GM12878 (cell line): ENCODE measurements around the gene TRERF1. TPM values are rescaled to one million over a fixed set of nuclear protein-coding genes. Genes with fewer than 3 reads are reported as not detected.

ENCODE experiments used
- ATF7 ChIP-seq: fragments of 450-650 bp; IDR thresholded peaks from 2 replicates; pipeline ENCODE4 v1.6.1; 2016; ENCODE audit warnings: low read depth, mild to moderate bottlenecking
- CEBPB ChIP-seq, 2 experiments: fragments of 150-350 bp in 1 of 2; IDR thresholded peaks; 2 replicates each; pipeline ENCODE4 v1.6.1; 2012 to 2014; ENCODE audit warnings: low read depth in 2 of 2, low read length in 2 of 2, borderline replicate concordance in 1 of 2, inconsistent platforms in 1 of 2
- ETV6 ChIP-seq, 2 experiments: fragments of 450-650 bp in 1 of 2; IDR thresholded peaks in 1 of 2; conservative IDR thresholded peaks in 1 of 2; 2 replicates each; pipeline ENCODE4 v1.6.1; 2014; ENCODE audit warnings: antibody characterized with exemption in 1 of 2, borderline replicate concordance in 1 of 2, low read depth in 1 of 2, mild to moderate bottlenecking in 1 of 2, moderate library complexity in 1 of 2
- HDAC2 ChIP-seq: fragments of 200-600 bp; sonication (generic); IDR thresholded peaks from 2 replicates; pipeline ENCODE4 v1.6.1; 2017
- JUNB ChIP-seq: IDR thresholded peaks from 2 replicates; pipeline ENCODE4 v1.6.1; 2016; ENCODE audit warnings: antibody characterized with exemption, mild to moderate bottlenecking
- KDM1A ChIP-seq: fragments of 200-600 bp; sonication (generic); IDR thresholded peaks from 2 replicates; pipeline ENCODE4 v1.6.1; 2016; ENCODE audit warnings: borderline replicate concordance
- MTA2 ChIP-seq: fragments of 450-650 bp; IDR thresholded peaks from 2 replicates; pipeline ENCODE4 v1.6.1; 2016; ENCODE audit warnings: low read depth, mild to moderate bottlenecking, moderate library complexity
- NFXL1 ChIP-seq: fragments of 450-650 bp; IDR thresholded peaks from 2 replicates; pipeline ENCODE4 v1.6.1; 2017; ENCODE audit warnings: antibody characterized with exemption, mild to moderate bottlenecking, borderline replicate concordance
- SP1 ChIP-seq: IDR thresholded peaks from one replicate; pipeline ENCODE4 v1.6.1; 2011; ENCODE audit warnings: low read depth, low read length
- SREBF2 ChIP-seq: IDR thresholded peaks from 2 replicates; pipeline ENCODE4 v1.6.1; 2012; ENCODE audit warnings: mild to moderate bottlenecking, low read length
- SUPT20H ChIP-seq: IDR thresholded peaks from 2 replicates; pipeline ENCODE4 v1.6.1; 2011; ENCODE audit warnings: low read depth, mild to moderate bottlenecking, low read length, moderate library complexity, borderline replicate concordance; ENCODE audit not compliant: control insufficient read depth
- TBL1XR1 ChIP-seq: IDR thresholded peaks from 2 replicates; pipeline ENCODE4 v1.6.1; 2012; ENCODE audit warnings: low read depth, low read length, improper control_type of control experiment
- TCF3 ChIP-seq: IDR thresholded peaks from 2 replicates; pipeline ENCODE4 v1.6.1; 2012; ENCODE audit warnings: low read depth, mild to moderate bottlenecking, low read length, borderline replicate concordance; ENCODE audit not compliant: insufficient read depth
- ZNF274 ChIP-seq: IDR thresholded peaks from one replicate; pipeline ENCODE4 v1.8.0; 2011; ENCODE audit not compliant: insufficient read length, insufficient read depth
- ZNF384 ChIP-seq: IDR thresholded peaks from 2 replicates; pipeline ENCODE4 v1.6.1; 2012; ENCODE audit warnings: low read depth, mild to moderate bottlenecking, low read length, improper control_type of control experiment, borderline replicate concordance
- polyA plus RNA-seq, 11 experiments: library from polyadenylated mRNA; depleted of rRNA in 4 of 11; unstranded in 6 of 11; stranded (reverse) in 5 of 11; fragments of >200 nt; fragmentation: Nextera tagmentation in 4 of 11; fragmentation: Illumina TruSeq in 1 of 11; extraction: Ambion mirVana in 4 of 11; extraction: Trizol in 1 of 11; gene quantifications; 1 replicate in 1 of 11; 2 replicates in 10 of 11; pipeline versions ENCODE4 v1.2.1 to v1.2.3, GENCODE V29; 2011 to 2016; ENCODE audit warnings: inconsistent platforms in 2 of 11, missing spikeins in 2 of 11, low read depth in 1 of 11
- total RNA-seq, 4 experiments: library from RNA; depleted of rRNA in 3 of 4; stranded (reverse); fragments of >200 nt in 3 of 4; fragmentation: Illumina TruSeq in 1 of 4; extraction: Trizol in 1 of 4; gene quantifications; 2 replicates each; pipeline versions ENCODE4 v1.2.1 to v1.2.3, GENCODE V29; 2013 to 2021
- TF ChIP-seq, protein P1 (sequence below): fragments of 150-350 bp; IDR thresholded peaks from 2 replicates; pipeline ENCODE4 v1.6.1; 2014; ENCODE audit warnings: mild to moderate bottlenecking, low read depth, low read length
- TF ChIP-seq, protein P2 (sequence below): fragments of 450-650 bp; IDR thresholded peaks from 2 replicates; pipeline ENCODE4 v1.6.1; 2017; ENCODE audit warnings: low read depth, mild to moderate bottlenecking, moderate library complexity
- TF ChIP-seq, protein P3 (sequence below): IDR thresholded peaks from 2 replicates; pipeline ENCODE4 v1.6.1; 2012; ENCODE audit warnings: low read depth, low read length, improper control_type of control experiment
- TF ChIP-seq, protein P4 (sequence below): IDR thresholded peaks from 2 replicates; pipeline ENCODE4 v1.6.1; 2012; ENCODE audit warnings: low read depth, low read length, improper control_type of control experiment
- TF ChIP-seq, protein P5 (sequence below): IDR thresholded peaks from 2 replicates; pipeline ENCODE4 v1.6.1; 2011; ENCODE audit warnings: borderline replicate concordance, low read depth, mild to moderate bottlenecking, moderate library complexity, mixed read lengths, low read length; ENCODE audit not compliant: insufficient read depth; ENCODE audit errors: extremely low read length
- TF ChIP-seq, protein P6 (sequence below), 3 experiments: IDR thresholded peaks in 2 of 3; conservative IDR thresholded peaks in 1 of 3; 2 replicates each; pipeline ENCODE4 v1.5.1; 2011; ENCODE audit warnings: low read depth in 3 of 3, low read length in 3 of 3, mild to moderate bottlenecking in 3 of 3, control low read depth in 2 of 3, moderate library complexity in 2 of 3, inconsistent platforms in 1 of 3, mixed read lengths in 1 of 3; ENCODE audit not compliant: control insufficient read depth in 2 of 3, insufficient read depth in 1 of 3; ENCODE audit errors: extremely low read depth in 1 of 3

TRERF1 gene
- total and polyA plus RNA-seq, 10 of the 15 experiments (the other 5 are each of a cell fraction or from before 2014, with no cell fraction given): 2.2 to 19.4 (median 7.2) TPM

DNA sequence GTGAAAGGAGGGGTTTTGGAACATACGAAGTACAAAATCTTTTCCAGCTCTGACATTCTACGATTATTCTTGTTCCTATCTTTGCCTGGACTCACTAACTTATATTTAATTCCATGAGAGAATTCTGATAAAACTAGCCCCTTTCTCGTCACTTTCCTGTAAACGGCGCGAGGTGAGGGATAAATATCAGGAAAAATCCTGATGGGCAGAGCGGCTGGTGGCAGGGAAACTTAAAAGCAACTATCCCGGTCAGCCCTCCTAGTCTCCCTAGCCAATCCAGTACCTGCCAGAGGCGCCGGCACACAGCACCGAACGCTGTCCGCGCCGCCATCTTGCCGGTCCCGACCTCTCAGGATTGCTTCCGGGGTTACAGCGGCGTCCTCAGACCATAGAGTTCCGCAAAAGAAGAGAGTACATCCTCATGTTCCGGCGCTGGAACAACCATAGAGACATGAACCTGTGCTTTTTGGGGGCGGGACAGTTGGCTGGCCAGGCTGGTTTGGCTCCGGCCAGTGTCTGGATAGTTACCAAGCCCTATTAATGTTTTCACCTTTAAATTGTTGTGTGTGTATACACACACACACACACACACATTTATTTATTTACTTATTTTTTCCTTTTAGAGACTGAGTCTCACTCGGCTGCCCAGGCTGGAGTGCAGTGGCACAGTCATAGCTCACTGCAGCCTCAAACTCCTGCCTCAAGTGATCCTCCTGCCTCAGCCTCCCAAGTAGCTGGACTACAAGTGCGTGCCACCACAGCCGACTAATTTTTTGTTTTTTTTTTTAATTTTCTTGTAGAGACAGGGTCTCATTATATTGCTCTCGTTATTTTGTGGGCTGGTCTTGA lies 234.0 kb downstream of the TRERF1 start, which contains the start of gene MRPS10 (continued):
- TF ChIP-seq ETV6 (conservative IDR thresholded peaks at IDR 0.05 in 1 of 2, IDR thresholded peaks at IDR 0.05 in 1 of 2; ENCODE audit: borderline replicate concordance in 1 of 2, low read depth in 1 of 2) (no peak), KDM1A (no peak), SP1 (no peak), JUNB (no peak; the same call in 1 of the 2 replicates), MTA2 (peak; percentile 86), TBL1XR1 (peak; percentile 87), CEBPB (IDR thresholded peaks at IDR 0.05; ENCODE audit: borderline replicate concordance in 1 of 2, low read depth in 2 of 2, low read length in 2 of 2) (no peak), ZNF384 (no peak), TCF3 (no peak), ATF7 (no peak; the same call in 1 of the 2 replicates), NFXL1 (no peak), SREBF2 (no peak), ZNF274 (no peak), SUPT20H (no peak), HDAC2 (no peak)
- TF ChIP-seq, protein P1, sequence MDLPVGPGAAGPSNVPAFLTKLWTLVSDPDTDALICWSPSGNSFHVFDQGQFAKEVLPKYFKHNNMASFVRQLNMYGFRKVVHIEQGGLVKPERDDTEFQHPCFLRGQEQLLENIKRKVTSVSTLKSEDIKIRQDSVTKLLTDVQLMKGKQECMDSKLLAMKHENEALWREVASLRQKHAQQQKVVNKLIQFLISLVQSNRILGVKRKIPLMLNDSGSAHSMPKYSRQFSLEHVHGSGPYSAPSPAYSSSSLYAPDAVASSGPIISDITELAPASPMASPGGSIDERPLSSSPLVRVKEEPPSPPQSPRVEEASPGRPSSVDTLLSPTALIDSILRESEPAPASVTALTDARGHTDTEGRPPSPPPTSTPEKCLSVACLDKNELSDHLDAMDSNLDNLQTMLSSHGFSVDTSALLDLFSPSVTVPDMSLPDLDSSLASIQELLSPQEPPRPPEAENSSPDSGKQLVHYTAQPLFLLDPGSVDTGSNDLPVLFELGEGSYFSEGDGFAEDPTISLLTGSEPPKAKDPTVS: 0 out of 2 replicates have a peak, but pooled peaks have one; percentile 55
- TF ChIP-seq, protein P2, sequence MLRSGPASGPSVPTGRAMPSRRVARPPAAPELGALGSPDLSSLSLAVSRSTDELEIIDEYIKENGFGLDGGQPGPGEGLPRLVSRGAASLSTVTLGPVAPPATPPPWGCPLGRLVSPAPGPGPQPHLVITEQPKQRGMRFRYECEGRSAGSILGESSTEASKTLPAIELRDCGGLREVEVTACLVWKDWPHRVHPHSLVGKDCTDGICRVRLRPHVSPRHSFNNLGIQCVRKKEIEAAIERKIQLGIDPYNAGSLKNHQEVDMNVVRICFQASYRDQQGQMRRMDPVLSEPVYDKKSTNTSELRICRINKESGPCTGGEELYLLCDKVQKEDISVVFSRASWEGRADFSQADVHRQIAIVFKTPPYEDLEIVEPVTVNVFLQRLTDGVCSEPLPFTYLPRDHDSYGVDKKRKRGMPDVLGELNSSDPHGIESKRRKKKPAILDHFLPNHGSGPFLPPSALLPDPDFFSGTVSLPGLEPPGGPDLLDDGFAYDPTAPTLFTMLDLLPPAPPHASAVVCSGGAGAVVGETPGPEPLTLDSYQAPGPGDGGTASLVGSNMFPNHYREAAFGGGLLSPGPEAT: peak; percentile 96
- TF ChIP-seq, protein P3, sequence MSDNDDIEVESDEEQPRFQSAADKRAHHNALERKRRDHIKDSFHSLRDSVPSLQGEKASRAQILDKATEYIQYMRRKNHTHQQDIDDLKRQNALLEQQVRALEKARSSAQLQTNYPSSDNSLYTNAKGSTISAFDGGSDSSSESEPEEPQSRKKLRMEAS: 0 out of 2 replicates have a peak, but pooled peaks have one; percentile 39
- TF ChIP-seq, protein P4, sequence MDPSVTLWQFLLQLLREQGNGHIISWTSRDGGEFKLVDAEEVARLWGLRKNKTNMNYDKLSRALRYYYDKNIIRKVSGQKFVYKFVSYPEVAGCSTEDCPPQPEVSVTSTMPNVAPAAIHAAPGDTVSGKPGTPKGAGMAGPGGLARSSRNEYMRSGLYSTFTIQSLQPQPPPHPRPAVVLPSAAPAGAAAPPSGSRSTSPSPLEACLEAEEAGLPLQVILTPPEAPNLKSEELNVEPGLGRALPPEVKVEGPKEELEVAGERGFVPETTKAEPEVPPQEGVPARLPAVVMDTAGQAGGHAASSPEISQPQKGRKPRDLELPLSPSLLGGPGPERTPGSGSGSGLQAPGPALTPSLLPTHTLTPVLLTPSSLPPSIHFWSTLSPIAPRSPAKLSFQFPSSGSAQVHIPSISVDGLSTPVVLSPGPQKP: peak; percentile 77
- TF ChIP-seq, protein P5, sequence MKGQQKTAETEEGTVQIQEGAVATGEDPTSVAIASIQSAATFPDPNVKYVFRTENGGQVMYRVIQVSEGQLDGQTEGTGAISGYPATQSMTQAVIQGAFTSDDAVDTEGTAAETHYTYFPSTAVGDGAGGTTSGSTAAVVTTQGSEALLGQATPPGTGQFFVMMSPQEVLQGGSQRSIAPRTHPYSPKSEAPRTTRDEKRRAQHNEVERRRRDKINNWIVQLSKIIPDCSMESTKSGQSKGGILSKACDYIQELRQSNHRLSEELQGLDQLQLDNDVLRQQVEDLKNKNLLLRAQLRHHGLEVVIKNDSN: no peak
- TF ChIP-seq, protein P6, sequence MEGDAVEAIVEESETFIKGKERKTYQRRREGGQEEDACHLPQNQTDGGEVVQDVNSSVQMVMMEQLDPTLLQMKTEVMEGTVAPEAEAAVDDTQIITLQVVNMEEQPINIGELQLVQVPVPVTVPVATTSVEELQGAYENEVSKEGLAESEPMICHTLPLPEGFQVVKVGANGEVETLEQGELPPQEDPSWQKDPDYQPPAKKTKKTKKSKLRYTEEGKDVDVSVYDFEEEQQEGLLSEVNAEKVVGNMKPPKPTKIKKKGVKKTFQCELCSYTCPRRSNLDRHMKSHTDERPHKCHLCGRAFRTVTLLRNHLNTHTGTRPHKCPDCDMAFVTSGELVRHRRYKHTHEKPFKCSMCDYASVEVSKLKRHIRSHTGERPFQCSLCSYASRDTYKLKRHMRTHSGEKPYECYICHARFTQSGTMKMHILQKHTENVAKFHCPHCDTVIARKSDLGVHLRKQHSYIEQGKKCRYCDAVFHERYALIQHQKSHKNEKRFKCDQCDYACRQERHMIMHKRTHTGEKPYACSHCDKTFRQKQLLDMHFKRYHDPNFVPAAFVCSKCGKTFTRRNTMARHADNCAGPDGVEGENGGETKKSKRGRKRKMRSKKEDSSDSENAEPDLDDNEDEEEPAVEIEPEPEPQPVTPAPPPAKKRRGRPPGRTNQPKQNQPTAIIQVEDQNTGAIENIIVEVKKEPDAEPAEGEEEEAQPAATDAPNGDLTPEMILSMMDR (IDR thresholded peaks at IDR 0.05 in 2 of 3, conservative IDR thresholded peaks at IDR 0.05 in 1 of 3; ENCODE audit: control insufficient read depth in 2 of 3, extremely low read depth in 1 of 3, insufficient read depth in 1 of 3, low read depth in 3 of 3, low read length in 3 of 3): no peak
